GM12878 (cell line): ENCODE results near the gene ST7. TPM values are rescaled to one million over a fixed set of nuclear protein-coding genes. Genes with fewer than 3 reads are reported as not detected.
A peak's percentile ranks its signal among the peaks of the same experiment; 100 is the strongest.

Experiments
- ATAC-seq: fragments of 200-7000 bp; cut with Tn5 transposase; 3 replicates; pipeline ENCODE4 v1.9.1; 2020; ENCODE audit warnings: mild to moderate bottlenecking, moderate library complexity
- Bru-seq: library from RNA; stranded (reverse); fragments of 400-500 nt; gene quantifications from one replicate; lab custom pipeline; 2021; lab: Mats Ljungman, UMichigan
- BruChase-seq, 2 experiments: library from RNA; stranded (reverse); fragments of 400-500 nt; gene quantifications; one replicate each; lab custom pipeline; 2021; lab: Mats Ljungman, UMichigan
- BruUV-seq: library from RNA; stranded (reverse); fragments of 400-500 nt; replicated peaks from 2 replicates; lab custom pipeline; 2021; lab: Mats Ljungman, UMichigan
- CTCF ChIA-PET: fragments of 300-600 bp; sonication (Branson Sonifier 250); formaldehyde crosslinking; extraction: SDS; loops from one replicate; lab custom pipeline; 2021; ENCODE audit warnings: inconsistent platforms; lab: Yijun Ruan, JAX
- POLR2A ChIA-PET: fragments of 350-600 bp; formaldehyde crosslinking; extraction: SDS; loops from one replicate; lab custom pipeline; 2021; ENCODE audit warnings: inconsistent platforms; lab: Charles Lee
- RAD21 ChIA-PET: fragments of 300-600 bp; sonication (Branson Sonifier 250); formaldehyde crosslinking; loops from one replicate; lab custom pipeline; 2023; ENCODE audit warnings: antibody characterized with exemption; ENCODE audit not compliant: unreplicated experiment; lab: Charles Lee
- SMC1A ChIA-PET: fragments of 300-600 bp; sonication (Branson Sonifier 250); formaldehyde crosslinking; loops from one replicate; lab custom pipeline; 2023; ENCODE audit not compliant: unreplicated experiment, uncharacterized antibody; lab: Charles Lee
- DNase-seq: peaks from one replicate; pipeline ENCODE4 v3.0.0-alpha.2; 2011; ENCODE audit warnings: low read depth, low spot score
- FAIRE-seq: peaks from 3 replicates; lab custom pipeline; 2011; peaks lifted over from hg19 to GRCh38; lab: Jason Lieb, UNC
- H2AFZ ChIP-seq: 2 replicates; pipeline ENCODE4 v1.6.0; 2011; ENCODE audit warnings: low read depth, low read length, control low read depth; ENCODE audit not compliant: control insufficient read depth
- H3K27ac ChIP-seq: 2 replicates; pipeline ENCODE4 v1.5.1; 2011; ENCODE audit warnings: control low read depth; ENCODE audit not compliant: control insufficient read depth, insufficient read depth
- H3K27me3 ChIP-seq, 2 experiments: replicated peaks in 1 of 2; 2 replicates each; pipeline versions ENCODE4 v1.6.0 to v1.6.1; 2011; ENCODE audit warnings: low read length in 1 of 2; ENCODE audit not compliant: control insufficient read depth in 2 of 2, insufficient read depth in 2 of 2
- H3K36me3 ChIP-seq, 2 experiments: 2 replicates each; pipeline ENCODE4 v1.5.1; 2011; ENCODE audit warnings: low read length in 1 of 2; ENCODE audit not compliant: control insufficient read depth in 2 of 2, insufficient read depth in 2 of 2
- H3K4me1 ChIP-seq: 2 replicates; pipeline ENCODE4 v1.6.1; 2011; ENCODE audit warnings: mild to moderate bottlenecking, low read length, moderate library complexity, mixed read lengths; ENCODE audit not compliant: control insufficient read depth, insufficient read depth
- H3K4me2 ChIP-seq: 2 replicates; pipeline ENCODE4 v1.6.0; 2011; ENCODE audit warnings: control low read depth; ENCODE audit not compliant: control insufficient read depth, insufficient read depth
- H3K4me3 ChIP-seq: fragments of 200-600 bp; sonication (generic); 2 replicates; pipeline ENCODE4 v1.5.1; 2016
- H3K79me2 ChIP-seq: 2 replicates; pipeline ENCODE4 v1.6.0; 2011; ENCODE audit warnings: low read length; ENCODE audit not compliant: control insufficient read depth, insufficient read depth
- H3K9ac ChIP-seq: 2 replicates; pipeline ENCODE4 v1.8.0; 2011; ENCODE audit warnings: low read length, control low read depth, mixed read lengths; ENCODE audit not compliant: control insufficient read depth, insufficient read depth
- H3K9me3 ChIP-seq: replicated peaks from 3 replicates; pipeline ENCODE4 v1.5.1; 2011; ENCODE audit warnings: mild to moderate bottlenecking, low read length; ENCODE audit not compliant: control insufficient read depth, insufficient read depth
- H4K20me1 ChIP-seq: 2 replicates; pipeline ENCODE4 v1.6.0; 2011; ENCODE audit not compliant: control insufficient read depth, insufficient read depth
- BMI1 ChIP-seq: fragments of 450-650 bp; IDR thresholded peaks from 2 replicates; pipeline ENCODE4 v1.6.1; 2016; ENCODE audit warnings: mild to moderate bottlenecking, moderate library complexity, borderline replicate concordance
- ESRRA ChIP-seq: IDR thresholded peaks from 2 replicates; pipeline ENCODE4 v1.6.1; 2012; ENCODE audit warnings: mild to moderate bottlenecking, low read length, improper control_type of control experiment
- GATAD2B ChIP-seq: fragments of 450-650 bp; conservative IDR thresholded peaks from 2 replicates; pipeline ENCODE4 v1.6.1; 2017; ENCODE audit warnings: low read depth, mild to moderate bottlenecking, moderate library complexity
- HCFC1 ChIP-seq: fragments of 150-350 bp; IDR thresholded peaks from 2 replicates; pipeline ENCODE4 v1.6.1; 2014; ENCODE audit warnings: low read length
- LARP7 ChIP-seq: fragments of 450-650 bp; IDR thresholded peaks from 2 replicates; pipeline ENCODE4 v1.6.1; 2017; ENCODE audit warnings: mild to moderate bottlenecking
- YBX1 ChIP-seq: fragments of 450-650 bp; IDR thresholded peaks from 2 replicates; pipeline ENCODE4 v1.6.1; 2016; ENCODE audit warnings: antibody characterized with exemption
- ZNF592 ChIP-seq: fragments of 450-650 bp; IDR thresholded peaks from 2 replicates; pipeline ENCODE4 v1.6.1; 2017; ENCODE audit warnings: mild to moderate bottlenecking, moderate library complexity
- WGBS: methylation state at CpG from one replicate; pipeline ENCODE4 v1.1.6; 2016; ENCODE audit warnings: low lambda C conversion rate; ENCODE audit not compliant: insufficient replicate concordance, insufficient coverage; ENCODE audit errors: missing lambda C conversion rate; 5-methylcytosine and 5-hydroxymethylcytosine counted together
- in situ Hi-C: fragments of 300-500 bp; cut with MboI; formaldehyde crosslinking; loops from 9 replicates; pipeline ENCODE4 v1.14.3; 2018; ENCODE audit warnings: mixed read lengths
- intact Hi-C: fragments of 100-400 bp; cut with micrococcal nuclease; formaldehyde crosslinking; loops from one replicate; pipeline ENCODE4 v1.14.2; 2022; ENCODE audit not compliant: unreplicated experiment
- long read RNA-seq, 2 experiments: library from polyadenylated mRNA; unstranded; transcript quantifications; one replicate each; pipeline ENCODE4 v2.0.0, GENCODE V29; 2019 to 2020
- polyA minus RNA-seq, 3 experiments: library from RNA; depleted of rRNA, polyadenylated mRNA; stranded (reverse); fragments of >200 nt; gene quantifications; 2 replicates each; pipeline ENCODE4 v1.2.3, GENCODE V29; 2011
- polyA plus RNA-seq, 11 experiments: library from polyadenylated mRNA; depleted of rRNA in 4 of 11; unstranded in 6 of 11; stranded (reverse) in 5 of 11; fragments of >200 nt; fragmentation: Nextera tagmentation in 4 of 11; fragmentation: Illumina TruSeq in 1 of 11; extraction: Ambion mirVana in 4 of 11; extraction: Trizol in 1 of 11; gene quantifications; 1 replicate in 1 of 11; 2 replicates in 10 of 11; pipeline versions ENCODE4 v1.2.1 to v1.2.3, GENCODE V29; 2011 to 2016; ENCODE audit warnings: inconsistent platforms in 2 of 11, missing spikeins in 2 of 11, low read depth in 1 of 11
- total RNA-seq, 4 experiments: library from RNA; depleted of rRNA in 3 of 4; stranded (reverse); fragments of >200 nt in 3 of 4; fragmentation: Illumina TruSeq in 1 of 4; extraction: Trizol in 1 of 4; gene quantifications; 2 replicates each; pipeline versions ENCODE4 v1.2.1 to v1.2.3, GENCODE V29; 2013 to 2021
- TF ChIP-seq, protein P1 (sequence below): IDR thresholded peaks from 2 replicates; pipeline ENCODE4 v1.6.1; 2012; ENCODE audit warnings: low read depth, low read length, improper control_type of control experiment
- TF ChIP-seq, protein P2 (sequence below): IDR thresholded peaks from 2 replicates; pipeline ENCODE4 v1.6.1; 2012; ENCODE audit warnings: low read depth, low read length, improper control_type of control experiment

The ST7 gene, protein sequence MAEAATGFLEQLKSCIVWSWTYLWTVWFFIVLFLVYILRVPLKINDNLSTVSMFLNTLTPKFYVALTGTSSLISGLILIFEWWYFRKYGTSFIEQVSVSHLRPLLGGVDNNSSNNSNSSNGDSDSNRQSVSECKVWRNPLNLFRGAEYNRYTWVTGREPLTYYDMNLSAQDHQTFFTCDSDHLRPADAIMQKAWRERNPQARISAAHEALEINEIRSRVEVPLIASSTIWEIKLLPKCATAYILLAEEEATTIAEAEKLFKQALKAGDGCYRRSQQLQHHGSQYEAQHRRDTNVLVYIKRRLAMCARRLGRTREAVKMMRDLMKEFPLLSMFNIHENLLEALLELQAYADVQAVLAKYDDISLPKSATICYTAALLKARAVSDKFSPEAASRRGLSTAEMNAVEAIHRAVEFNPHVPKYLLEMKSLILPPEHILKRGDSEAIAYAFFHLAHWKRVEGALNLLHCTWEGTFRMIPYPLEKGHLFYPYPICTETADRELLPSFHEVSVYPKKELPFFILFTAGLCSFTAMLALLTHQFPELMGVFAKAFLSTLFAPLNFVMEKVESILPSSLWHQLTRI
- 157 and 175 TPM in 2 replicates for total RNA-seq (2013; cell fraction: nucleolus; rRNA removed)
- total RNA-seq (2014; rRNA removed) (62.1 and 74.9 TPM in 2 replicates), total RNA-seq (2014; rRNA removed; fragmentation: Illumina TruSeq; extraction: Trizol) (27.5 and 27.7 TPM in 2 replicates), total RNA-seq (2021) (46.0 and 46.9 TPM in 2 replicates), polyA plus RNA-seq (2011; rRNA removed) (66.9 and 76.2 TPM in 2 replicates), polyA plus RNA-seq (2014; fragmentation: Illumina TruSeq; extraction: Trizol) (76.4 and 90.7 TPM in 2 replicates), polyA plus RNA-seq (2014; fragmentation: Nextera tagmentation; extraction: Ambion mirVana) (10 to 100 TPM; 49.9 to 50.5 TPM), polyA plus RNA-seq (2014; rRNA removed) (56.6 and 63.9 TPM in 2 replicates), polyA plus RNA-seq (2016; fragmentation: Nextera tagmentation; extraction: Ambion mirVana) (10 to 100 TPM; 48.9 to 56.7 TPM), polyA minus RNA-seq (2011; rRNA and poly(A)+ RNA removed) (74.1 and 76.4 TPM in 2 replicates), Bru-seq, nascent RNA (percentile 86 among the genes with signal in this experiment), BruChase-seq, experiment 1, labeled RNA remaining after a 6-hour chase (percentile 71 among the genes with signal in this experiment), BruChase-seq, experiment 2, labeled RNA remaining after a 2-hour chase (percentile 73 among the genes with signal in this experiment)
- polyA plus RNA-seq (2011; ENCODE audit: low read depth): 34.6 TPM
- polyA plus RNA-seq (2011; cell fraction: cytosol; rRNA removed): 43.6 and 50.4 TPM in 2 replicates
- polyA plus RNA-seq (2011; cell fraction: nucleus; rRNA removed): 43.1 and 57.6 TPM in 2 replicates
- 36.7 and 47.4 TPM in 2 replicates for polyA plus RNA-seq (2012)
- 24.3 and 26.6 TPM in 2 replicates for polyA minus RNA-seq (2011; cell fraction: cytosol; rRNA and poly(A)+ RNA removed)
- 91.3 and 97.8 TPM in 2 replicates for polyA minus RNA-seq (2011; cell fraction: nucleus; rRNA and poly(A)+ RNA removed)
- long read RNA-seq, experiment 1, transcript ST7-212 (15 exons, 1,887 nt): major isoform, 12 of 37 reads
- long read RNA-seq, experiment 1, transcript ST7-208 (15 exons, 2,110 nt): minor isoform, 8 of 37 reads
- long read RNA-seq, experiment 1, partial matches to known transcripts: 1 of 37 reads
- long read RNA-seq, experiment 1, other reads (novel, unspliced or antisense): 13 of 37 reads
- long read RNA-seq, experiment 2, transcript ST7-208 (15 exons, 2,110 nt): minor isoform, 35 of 173 reads
- long read RNA-seq, experiment 2, transcript ST7-202 (16 exons, 2,142 nt): minor isoform, 5 of 173 reads
- long read RNA-seq, experiment 2, transcript ST7-212 (15 exons, 1,887 nt): major isoform, 60 of 173 reads
- long read RNA-seq, experiment 2, transcript ST7-213 (16 exons, 1,956 nt): minor isoform, 20 of 173 reads
- long read RNA-seq, experiment 2, partial matches to known transcripts: 17 of 173 reads
- long read RNA-seq, experiment 2, other reads (novel, unspliced or antisense): 36 of 173 reads

DNA sequence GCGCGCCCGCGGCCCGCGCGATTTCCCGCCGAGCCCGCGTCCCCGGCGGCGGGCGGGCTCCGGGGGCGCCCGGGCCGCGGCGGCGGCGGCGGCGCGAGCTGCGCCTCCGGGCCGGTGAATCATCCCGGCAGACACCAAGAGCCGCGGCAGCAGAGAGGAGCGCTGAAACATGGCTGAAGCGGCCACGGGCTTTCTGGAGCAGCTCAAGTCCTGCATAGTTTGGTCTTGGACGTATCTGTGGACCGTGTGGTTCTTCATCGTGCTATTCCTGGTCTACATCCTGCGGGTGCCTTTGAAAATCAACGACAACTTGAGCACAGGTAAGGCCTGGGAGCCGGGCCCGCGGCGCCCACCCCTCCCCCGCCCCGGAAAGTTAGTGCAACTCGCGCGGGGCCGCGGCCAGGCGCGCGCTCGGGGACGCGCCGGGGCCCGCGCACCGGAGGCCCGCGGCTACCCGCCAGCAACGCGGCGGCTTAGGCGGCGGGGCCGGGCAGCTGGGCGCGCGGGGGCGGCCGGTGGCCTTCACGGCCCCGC lies at the start of gene ST7:
Gene ST7 (plus strand): TSS at position 130 of the 534 bp plus-strand sequence. CDS start 40 bp downstream, at position 170.
- POLR2A ChIA-PET: interaction anchor here (0.6 to 2.4 kb wide), 8 partner anchors 11 to 196 kb away, joined by 3 to 16 read pairs (median 4); no protein-coding TSS in a partner anchor
- intact Hi-C loops: loop anchor here (2.0 kb wide), 1 partner anchor 23 kb away; no protein-coding TSS in a partner anchor
- peak; percentile 28 for ATAC-seq
- TF ChIP-seq BMI1 (no peak), ZNF592 (no peak), ESRRA (no peak), GATAD2B (no peak), HCFC1 (no peak), YBX1 (no peak), LARP7 (no peak)
- TF ChIP-seq, protein P1, sequence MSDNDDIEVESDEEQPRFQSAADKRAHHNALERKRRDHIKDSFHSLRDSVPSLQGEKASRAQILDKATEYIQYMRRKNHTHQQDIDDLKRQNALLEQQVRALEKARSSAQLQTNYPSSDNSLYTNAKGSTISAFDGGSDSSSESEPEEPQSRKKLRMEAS: no peak
- TF ChIP-seq, protein P2, sequence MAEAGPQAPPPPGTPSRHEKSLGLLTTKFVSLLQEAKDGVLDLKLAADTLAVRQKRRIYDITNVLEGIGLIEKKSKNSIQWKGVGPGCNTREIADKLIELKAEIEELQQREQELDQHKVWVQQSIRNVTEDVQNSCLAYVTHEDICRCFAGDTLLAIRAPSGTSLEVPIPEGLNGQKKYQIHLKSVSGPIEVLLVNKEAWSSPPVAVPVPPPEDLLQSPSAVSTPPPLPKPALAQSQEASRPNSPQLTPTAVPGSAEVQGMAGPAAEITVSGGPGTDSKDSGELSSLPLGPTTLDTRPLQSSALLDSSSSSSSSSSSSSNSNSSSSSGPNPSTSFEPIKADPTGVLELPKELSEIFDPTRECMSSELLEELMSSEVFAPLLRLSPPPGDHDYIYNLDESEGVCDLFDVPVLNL: no peak

More for the DNA sequence above, at the start of gene ST7:
- H3K27ac ChIP-seq: peak within 1 kb of the TSS; percentile 98
- peaks cover 22% of the 10 kb centered on the region for H3K4me1 ChIP-seq
- ChIA-PET SMC1A (interaction anchor here (1.0 to 2.4 kb wide), 14 partner anchors 17 to 174 kb away, joined by 3 to 16 read pairs (median 4); no protein-coding TSS in a partner anchor), CTCF (interaction anchor here (0.6 to 2.3 kb wide), 5 partner anchors 23 to 165 kb away, joined by 3 to 16 read pairs (median 3); no protein-coding TSS in a partner anchor), RAD21 (interaction anchor here (1.0 to 2.2 kb wide), 8 partner anchors 18 to 480 kb away, joined by 3 to 18 read pairs (median 4); no protein-coding TSS in a partner anchor)
- no peaks in the 10 kb centered on the region for H3K36me3 ChIP-seq
- no peak for FAIRE-seq
- peak within 1 kb of the TSS; percentile 95 for H2AFZ ChIP-seq
- no peaks in the 10 kb centered on the region for H3K27me3 ChIP-seq
- H3K9ac ChIP-seq: peak within 1 kb of the TSS; percentile 98
- H4K20me1 ChIP-seq: no peaks in the 10 kb centered on the region
- H3K4me2 ChIP-seq: peak within 1 kb of the TSS; percentile 100
- WGBS: under 1% methylated on average over 67 of the region's 77 CpGs
- peak within 1 kb of the TSS; percentile 79 for H3K4me3 ChIP-seq
- BruUV-seq: no TSS peak
- in situ Hi-C loops: no loop called here
- DNase-seq: no peak
- H3K9me3 ChIP-seq: no peaks in the 10 kb centered on the region
- peaks cover 52% of the 10 kb centered on the region for H3K79me2 ChIP-seq
